Duodenal mucosa (tissue), 2 donors: ENCODE results near the gene SAMD4B.
"Not testable (repeated sequence)": the region's sequence is repeated elsewhere in the genome, so short reads cannot be mapped to it uniquely, and the experiment has no call there.

ENCODE experiments used
- H3K27ac ChIP-seq: one replicate; pipeline ENCODE4 v1.7.0; 2013; ENCODE audit warnings: low read depth, low read length
- H3K27me3 ChIP-seq, 2 donors: one replicate each; pipeline ENCODE4 v1.7.0; 2013; ENCODE audit warnings: low read length in 2 of 2, control low read depth in 1 of 2; ENCODE audit not compliant: insufficient read depth in 2 of 2, control insufficient read depth in 1 of 2
- H3K36me3 ChIP-seq, 2 donors: one replicate each; pipeline ENCODE4 v1.7.0; 2013; ENCODE audit warnings: low read length in 2 of 2, control low read depth in 1 of 2; ENCODE audit not compliant: insufficient read depth in 2 of 2, control insufficient read depth in 1 of 2
- H3K4me1 ChIP-seq, 2 donors: one replicate each; pipeline ENCODE4 v1.7.0; 2013; ENCODE audit warnings: low read length in 2 of 2, control low read depth in 1 of 2; ENCODE audit not compliant: insufficient read depth in 2 of 2, control insufficient read depth in 1 of 2
- H3K4me3 ChIP-seq, 2 donors: one replicate each; pipeline ENCODE4 v1.7.0; 2013; ENCODE audit warnings: low read length in 2 of 2, low read depth in 1 of 2
- H3K9ac ChIP-seq, 2 donors: one replicate each; pipeline ENCODE4 v1.7.0; 2013; ENCODE audit warnings: low read length in 2 of 2, low read depth in 1 of 2
- H3K9me3 ChIP-seq, 2 donors: one replicate each; pipeline ENCODE4 v1.7.0; 2013; ENCODE audit warnings: low read length in 2 of 2, control low read depth in 1 of 2; ENCODE audit not compliant: control insufficient read depth in 1 of 2

Gene SAMD4B

DNA sequence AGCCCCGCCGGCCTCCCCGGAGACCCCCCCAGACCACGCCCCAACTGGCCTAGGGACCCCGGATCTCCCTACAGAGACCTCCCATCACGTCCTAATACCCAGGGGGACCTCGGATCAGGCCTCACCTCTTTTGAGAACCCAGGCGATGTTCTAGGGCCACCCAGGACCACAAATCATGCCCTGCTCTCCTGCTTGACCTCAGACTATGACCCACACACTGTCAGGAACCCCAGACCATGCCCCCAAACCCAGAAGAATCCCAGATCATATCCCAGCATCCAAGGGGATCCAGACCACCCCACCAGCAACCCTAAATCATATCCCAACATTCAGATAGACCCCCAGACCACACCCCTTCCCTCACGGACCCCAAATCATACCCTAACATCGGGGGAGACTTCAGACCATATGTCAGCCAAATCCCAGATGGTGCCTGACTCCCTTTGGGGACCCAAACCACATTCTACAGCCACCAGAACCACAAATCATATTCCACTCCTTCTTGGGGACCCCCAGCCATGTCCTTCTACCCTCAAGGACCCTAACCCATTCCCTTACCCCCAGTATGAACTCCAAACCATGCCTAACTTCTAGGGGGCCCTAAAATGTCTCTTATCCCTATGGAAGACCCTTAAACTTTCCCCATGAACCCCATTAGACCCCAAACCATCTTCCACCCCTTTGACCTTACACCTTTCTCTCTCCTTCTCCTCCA, 20.9 kb upstream of the SAMD4B start:
- H3K9me3 ChIP-seq: no peaks in the 10 kb centered on the region
- H3K4me3 ChIP-seq: no peak overlapping the region
- peaks cover 0 to 4% of the 10 kb centered on the region in 2 donors for H3K4me1 ChIP-seq
- peaks cover 0 to 9% of the 10 kb centered on the region in 2 donors for H3K27me3 ChIP-seq
- H3K36me3 ChIP-seq: no peaks in the 10 kb centered on the region
- no peak overlapping the region for H3K27ac ChIP-seq
- H3K9ac ChIP-seq: no peak overlapping the region

DNA sequence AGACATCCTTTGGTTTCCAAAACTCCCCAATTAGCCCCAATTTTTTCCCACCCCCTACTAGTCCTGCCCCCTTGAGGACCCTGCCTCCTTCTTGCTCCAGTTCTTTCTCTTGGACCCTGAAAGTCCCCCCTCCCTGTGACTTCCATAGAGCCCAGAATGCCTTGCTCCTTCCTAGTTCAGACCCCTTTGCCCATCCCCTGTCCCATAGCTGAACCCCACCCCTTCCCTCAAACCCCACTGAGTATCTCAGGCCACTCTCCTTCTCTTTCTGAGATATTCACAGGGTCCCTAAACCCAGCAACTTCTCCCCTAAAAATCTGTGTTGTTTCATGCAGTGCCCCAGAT, 20.4 kb upstream of the SAMD4B start:
- Histone ChIP-seq H3K9ac (no peak overlapping the region), H3K4me1 (peaks cover 0 to 4% of the 10 kb centered on the region in 2 donors), H3K9me3 (no peaks in the 10 kb centered on the region), H3K4me3 (no peak overlapping the region), H3K36me3 (no peaks in the 10 kb centered on the region), H3K27ac (no peak overlapping the region), H3K27me3 (peaks cover 0 to 9% of the 10 kb centered on the region in 2 donors)

DNA sequence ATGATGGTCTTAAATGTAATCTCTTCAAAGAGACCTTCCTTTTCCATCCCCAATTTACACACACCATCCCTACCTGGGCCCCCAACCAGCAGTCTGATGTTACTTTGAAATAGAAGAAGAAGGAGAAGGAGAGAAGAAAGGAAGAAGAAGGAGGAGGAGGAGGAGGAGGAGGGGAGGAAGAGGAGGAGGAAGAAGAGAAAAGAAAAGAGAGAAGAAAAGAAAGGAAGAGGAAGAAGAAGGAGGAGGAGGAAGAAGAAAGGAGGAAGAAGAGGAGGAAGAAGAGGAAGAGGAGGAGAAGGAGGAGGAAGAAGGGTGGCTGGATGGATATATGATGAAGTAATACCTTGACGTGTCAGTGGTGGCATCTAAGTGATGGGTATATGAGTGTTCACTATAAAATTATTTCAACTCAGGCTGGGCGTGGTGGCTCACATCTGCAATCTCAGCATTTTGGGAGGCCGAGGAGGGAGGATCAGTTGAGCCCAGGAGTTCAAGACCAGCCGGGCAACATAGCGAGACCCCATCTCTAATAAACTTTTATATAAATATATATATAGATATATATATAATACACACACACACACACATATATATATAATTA, 17.9 kb upstream of the SAMD4B start:
- Histone ChIP-seq H3K4me3 (no peak overlapping the region), H3K27me3 (peaks cover 0 to 9% of the 10 kb centered on the region in 2 donors), H3K9ac (no peak overlapping the region), H3K36me3 (no peaks in the 10 kb centered on the region), H3K9me3 (no peaks in the 10 kb centered on the region), H3K4me1 (peaks cover 0 to 4% of the 10 kb centered on the region in 2 donors), H3K27ac (no peak overlapping the region)

DNA sequence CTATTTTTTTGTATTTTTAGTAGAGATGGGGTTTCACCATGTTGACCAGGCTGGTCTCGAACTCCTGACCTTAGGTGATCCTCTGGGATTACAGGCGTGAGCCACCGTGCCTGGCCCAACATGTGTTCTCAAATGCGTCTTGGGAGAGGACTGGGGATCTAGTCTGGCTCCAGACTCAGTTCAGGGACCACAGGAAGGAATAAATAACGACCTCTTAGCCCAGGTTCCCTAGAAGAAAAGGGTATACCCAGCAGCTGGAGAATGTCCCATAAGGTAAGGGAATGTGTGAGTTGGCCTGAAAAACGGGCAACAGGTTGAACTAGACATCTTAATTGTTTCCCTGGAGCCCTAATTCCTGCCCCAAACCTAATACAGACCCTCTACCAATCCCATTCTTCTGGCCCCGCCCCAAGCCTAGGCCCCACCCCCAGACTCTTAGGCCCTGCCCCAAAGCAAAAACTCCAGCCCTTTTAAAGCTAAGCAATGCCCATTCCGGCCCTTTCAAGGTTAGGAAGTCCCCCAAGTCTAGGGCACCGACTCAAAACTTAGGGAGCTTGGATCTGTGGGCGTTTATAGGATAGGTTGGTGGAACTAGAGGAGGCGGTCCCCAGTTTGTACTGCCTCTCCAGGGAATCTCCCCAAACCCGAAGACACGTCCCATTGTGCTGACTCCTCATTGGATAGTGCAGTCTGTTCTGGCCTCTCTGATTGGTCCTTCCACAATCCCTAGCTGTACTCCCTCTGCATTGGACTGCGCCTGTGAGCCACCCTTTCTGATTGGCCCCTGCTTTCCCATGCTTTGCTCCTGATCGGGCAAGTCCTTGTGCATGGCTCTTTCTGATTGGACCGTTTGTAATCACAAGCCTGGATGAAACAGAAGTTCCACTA, 16.2 kb upstream of the SAMD4B start:
- no peaks in the 10 kb centered on the region for H3K4me1 ChIP-seq
- H3K4me3 ChIP-seq: no peak overlapping the region
- no peaks in the 10 kb centered on the region for H3K9me3 ChIP-seq
- no peak overlapping the region for H3K27ac ChIP-seq
- H3K27me3 ChIP-seq: peaks cover 0 to 4% of the 10 kb centered on the region in 2 donors
- no peak overlapping the region for H3K9ac ChIP-seq
- H3K36me3 ChIP-seq: no peaks in the 10 kb centered on the region

DNA sequence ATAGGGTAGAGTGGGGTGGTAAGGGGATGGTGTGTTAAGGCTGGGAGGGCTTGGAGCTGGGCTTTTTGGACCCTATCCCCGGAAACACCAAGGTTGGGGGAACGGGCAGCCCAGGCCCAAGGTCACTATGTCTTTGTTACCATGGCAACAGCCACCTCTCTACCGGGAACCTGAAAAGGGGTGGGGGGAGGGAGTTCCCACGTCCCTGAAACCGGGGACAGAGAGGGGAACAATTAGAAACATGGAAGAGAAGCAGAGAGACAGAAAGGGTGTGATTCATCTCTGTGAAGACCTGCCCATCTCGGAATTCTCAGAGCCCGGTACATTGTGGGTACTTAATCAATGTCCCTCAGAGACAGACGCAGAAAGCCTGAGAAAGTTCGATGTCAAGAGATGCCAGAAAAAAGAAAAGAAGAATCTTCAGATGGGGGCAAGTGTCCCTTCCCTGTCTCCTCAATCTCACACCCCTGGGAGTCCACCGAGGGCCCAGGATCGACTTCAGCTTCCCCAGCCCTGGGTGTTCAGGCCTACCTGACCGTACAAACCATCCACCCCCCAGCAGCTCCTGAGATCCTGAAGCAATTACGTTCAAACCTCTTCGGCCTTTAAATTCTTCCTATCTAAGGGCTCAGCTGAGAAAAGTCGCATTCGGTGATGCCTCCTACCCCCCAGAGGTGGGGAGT, 14.7 kb upstream of the SAMD4B start:
- no peaks in the 10 kb centered on the region for H3K9me3 ChIP-seq
- no peaks in the 10 kb centered on the region for H3K36me3 ChIP-seq
- H3K4me1 ChIP-seq: no peaks in the 10 kb centered on the region
- H3K27me3 ChIP-seq: no peaks in the 10 kb centered on the region
- no peak overlapping the region for H3K4me3 ChIP-seq
- no peak overlapping the region for H3K9ac ChIP-seq
- no peak overlapping the region for H3K27ac ChIP-seq

DNA sequence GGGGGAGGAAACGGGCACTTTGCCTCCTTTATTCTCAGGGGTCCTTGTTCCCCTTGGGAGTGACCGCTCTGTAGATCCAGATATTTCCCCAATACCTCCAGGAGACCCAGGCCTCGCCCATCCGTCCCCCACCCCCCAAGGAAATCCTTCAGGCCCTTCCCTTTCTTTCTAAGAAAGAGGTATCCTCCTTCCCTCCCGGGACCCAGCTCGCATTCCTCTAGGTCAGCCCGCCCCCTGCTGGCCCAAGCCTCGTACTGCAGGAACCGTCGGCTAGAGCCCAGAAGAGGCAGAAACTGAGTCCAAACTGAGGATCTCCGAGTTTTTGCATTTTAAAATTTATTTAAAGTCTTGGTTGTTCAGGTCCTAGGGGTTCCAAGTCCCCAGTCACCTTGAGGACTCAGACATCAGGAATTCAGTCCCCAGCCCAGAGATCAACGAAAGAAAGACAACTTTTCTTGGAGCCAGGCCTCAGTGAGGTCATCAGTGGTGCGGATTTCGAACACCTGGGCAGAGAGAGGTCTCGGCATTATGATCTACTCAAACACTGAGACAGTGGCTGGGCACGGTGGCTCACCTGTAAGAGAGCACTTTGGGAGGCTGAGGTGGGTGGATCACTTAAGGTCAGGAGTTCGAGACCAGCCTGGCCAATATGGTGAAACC, 14.0 kb upstream of the SAMD4B start:
- H3K9ac ChIP-seq: no peak overlapping the region
- H3K9me3 ChIP-seq: no peaks in the 10 kb centered on the region
- no peaks in the 10 kb centered on the region for H3K27me3 ChIP-seq
- H3K27ac ChIP-seq: no peak overlapping the region
- H3K4me1 ChIP-seq: no peaks in the 10 kb centered on the region
- H3K36me3 ChIP-seq: no peaks in the 10 kb centered on the region
- no peak overlapping the region for H3K4me3 ChIP-seq

DNA sequence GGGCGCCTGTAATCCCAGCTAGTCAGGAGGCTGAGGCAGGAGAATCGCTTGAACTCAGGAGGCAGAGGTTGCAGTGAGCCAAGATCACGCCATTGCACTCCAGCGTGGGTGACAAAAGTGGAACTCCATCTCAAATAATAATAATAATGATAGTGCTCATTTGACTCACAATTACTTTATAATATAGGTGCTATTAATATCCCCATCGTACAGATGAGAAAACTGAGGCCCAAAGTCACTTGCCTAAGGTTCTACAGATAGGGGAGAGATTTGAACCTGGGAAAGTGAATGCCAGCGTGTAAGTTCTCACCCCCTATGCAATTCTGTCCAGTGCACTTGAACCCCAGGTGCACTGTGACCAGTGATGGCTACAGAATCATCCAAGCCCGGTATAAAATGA, 12.3 kb upstream of the SAMD4B start:
- no peak overlapping the region for H3K4me3 ChIP-seq
- no peaks in the 10 kb centered on the region for H3K4me1 ChIP-seq
- H3K27ac ChIP-seq: no peak overlapping the region
- no peaks in the 10 kb centered on the region for H3K9me3 ChIP-seq
- H3K27me3 ChIP-seq: no peaks in the 10 kb centered on the region
- H3K36me3 ChIP-seq: no peaks in the 10 kb centered on the region
- H3K9ac ChIP-seq: no peak overlapping the region

DNA sequence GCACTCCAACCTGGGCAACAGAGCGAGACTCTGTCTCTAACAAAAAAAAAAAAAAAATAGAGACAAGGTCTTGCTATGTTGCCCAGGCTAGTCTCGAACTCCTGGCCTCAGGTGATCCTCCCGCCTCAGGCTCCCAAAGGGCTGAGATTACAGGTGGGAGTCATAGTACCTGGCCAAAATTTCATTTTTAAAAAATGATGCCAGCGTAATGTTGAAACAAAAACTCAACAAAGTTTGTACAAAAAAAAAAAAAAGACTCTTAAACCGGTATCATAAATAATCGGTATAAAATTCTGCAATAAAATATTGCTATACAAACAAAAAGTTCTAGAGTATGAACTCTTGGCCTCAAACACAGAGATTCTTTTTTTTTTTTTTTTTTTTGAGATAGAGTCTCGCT, 9.9 kb upstream of the SAMD4B start:
- H3K4me3 ChIP-seq: no peak overlapping the region
- H3K4me1 ChIP-seq: peaks cover 0 to 5% of the 10 kb centered on the region in 2 donors
- no peaks in the 10 kb centered on the region for H3K36me3 ChIP-seq
- no peak overlapping the region for H3K9ac ChIP-seq
- no peaks in the 10 kb centered on the region for H3K9me3 ChIP-seq
- no peaks in the 10 kb centered on the region for H3K27me3 ChIP-seq
- no peak overlapping the region for H3K27ac ChIP-seq

DNA sequence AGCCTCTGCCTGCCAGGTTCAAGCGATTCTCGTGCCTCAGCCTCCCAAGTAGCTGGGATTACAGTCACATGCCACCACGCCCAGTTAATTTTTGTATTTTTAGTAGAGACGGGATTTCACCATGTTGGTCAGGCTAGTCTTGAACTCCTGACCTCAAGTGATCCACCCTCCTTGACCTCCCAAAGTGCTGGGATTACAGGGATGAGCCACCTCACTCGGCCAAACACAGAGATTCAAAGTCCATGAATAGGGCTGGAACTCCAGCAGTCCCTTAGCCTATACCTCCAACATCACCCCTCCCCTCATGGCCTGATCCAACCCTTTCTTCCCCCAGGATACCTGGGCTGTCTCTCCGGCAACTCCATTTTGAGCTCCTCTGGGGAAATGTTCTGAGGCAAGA, 9.5 kb upstream of the SAMD4B start:
- not testable (repeated sequence) for H3K27me3 ChIP-seq

More for the DNA sequence above, 9.5 kb upstream of the SAMD4B start:
- H3K9ac ChIP-seq, H3K4me3 ChIP-seq, H3K27ac ChIP-seq, H3K36me3 ChIP-seq, H3K9me3 ChIP-seq, H3K4me1 ChIP-seq: not testable (repeated sequence)
